GM23338 (cell line): ENCODE measurements around the gene MYBPC2. TPM values are rescaled to one million over a fixed set of nuclear protein-coding genes. Genes with fewer than 3 reads are reported as not detected.

Experiments used
- CREB1 ChIP-seq: fragments of 250-450 bp; sonication (Bioruptor Pico); IDR thresholded peaks from 2 replicates; pipeline ENCODE4 v1.5.0; 2020; ENCODE audit warnings: low read depth, mild to moderate bottlenecking, moderate library complexity
- ETS1 ChIP-seq: IDR thresholded peaks from 2 replicates; pipeline ENCODE4 v1.6.1; 2016; ENCODE audit warnings: antibody characterized with exemption
- JUNB ChIP-seq: IDR thresholded peaks from one replicate; pipeline ENCODE4 v1.6.1; 2016; ENCODE audit warnings: antibody characterized with exemption; ENCODE audit not compliant: unreplicated experiment
- STAT1 ChIP-seq: IDR thresholded peaks from one replicate; pipeline ENCODE4 v1.6.1; 2016; ENCODE audit warnings: antibody characterized with exemption; ENCODE audit not compliant: unreplicated experiment
- ZNF114 ChIP-seq: fragments of 250-450 bp; sonication (Bioruptor Pico); IDR thresholded peaks from 2 replicates; pipeline ENCODE4 v1.5.0; 2020; ENCODE audit warnings: mild to moderate bottlenecking, moderate library complexity
- ZNF331 ChIP-seq: fragments of 250-450 bp; sonication (Bioruptor Pico); IDR thresholded peaks from 2 replicates; pipeline ENCODE4 v1.5.0; 2020; ENCODE audit warnings: low read depth, mild to moderate bottlenecking, moderate library complexity
- ZNF462 ChIP-seq: fragments of 250-450 bp; sonication (Bioruptor Pico); IDR thresholded peaks from 2 replicates; pipeline ENCODE4 v1.5.0; 2020; ENCODE audit warnings: mild to moderate bottlenecking, moderate library complexity
- polyA plus RNA-seq: library from polyadenylated mRNA; unstranded; fragments of >200 nt; fragmentation: Nextera tagmentation; extraction: Ambion mirVana; gene quantifications from 2 replicates; pipeline ENCODE4 v1.2.1, GENCODE V29; 2016
- total RNA-seq: library from RNA; depleted of rRNA; stranded (reverse); fragments of >200 nt; shearing (Covaris generic); gene quantifications from 2 replicates; pipeline ENCODE4 v1.2.3, GENCODE V29; 2014
- TF ChIP-seq, protein P1 (sequence below), 2 experiments: fragments of 200-600 bp in 1 of 2; sonication (generic) in 1 of 2; conservative IDR thresholded peaks; 2 replicates each; pipeline versions ENCODE4 v1.5.1 to v1.6.1; 2016 to 2017; ENCODE audit warnings: antibody characterized with exemption in 2 of 2, low read depth in 2 of 2, mild to moderate bottlenecking in 2 of 2, moderate library complexity in 1 of 2

MYBPC2 gene
- total and polyA plus RNA-seq, 2 experiments from 2014 or later, result 4.2 to 5.9 TPM

DNA sequence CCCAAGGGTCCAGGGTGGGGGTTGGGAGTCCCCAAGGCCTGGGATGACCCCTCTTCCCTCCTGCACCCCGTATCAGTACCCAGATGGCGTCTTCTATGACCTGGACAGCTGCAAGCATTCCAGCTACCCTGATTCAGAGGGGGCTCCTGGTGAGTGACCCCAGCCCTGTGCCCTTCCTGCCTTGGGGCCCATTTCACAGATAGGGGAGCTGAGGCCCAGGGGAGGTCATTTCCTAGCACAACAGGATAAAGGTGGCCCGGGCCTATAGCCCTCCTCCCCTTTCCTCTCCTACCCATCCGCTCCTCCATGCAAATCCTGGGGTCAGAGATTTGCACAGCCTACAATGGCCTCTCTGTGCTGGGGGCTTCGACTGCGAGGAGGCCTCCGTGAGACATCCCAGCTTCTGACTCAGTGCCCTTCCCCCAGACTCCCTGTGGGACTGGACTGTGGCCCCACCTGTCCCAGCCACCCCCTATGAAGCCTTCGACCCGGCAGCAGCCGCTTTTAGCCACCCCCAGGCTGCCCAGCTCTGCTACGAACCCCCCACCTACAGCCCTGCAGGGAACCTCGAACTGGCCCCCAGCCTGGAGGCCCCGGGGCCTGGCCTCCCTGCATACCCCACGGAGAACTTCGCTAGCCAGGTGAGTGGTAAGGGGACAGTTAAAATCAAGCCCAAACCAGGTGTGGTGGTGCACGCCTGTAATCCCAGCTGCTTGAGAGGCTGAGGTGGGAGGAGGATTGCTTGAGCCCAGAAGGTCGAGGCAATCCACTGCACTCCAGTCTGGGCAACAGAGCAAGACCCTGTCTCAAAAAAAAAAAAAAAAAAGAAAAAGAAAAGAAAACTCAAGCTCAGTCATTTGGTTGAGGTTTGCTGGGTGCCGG is 10.1 kb upstream of the MYBPC2 start (continued):
- TF ChIP-seq ZNF462 (CRISPR knock-in tag) (no peak), ZNF331 (CRISPR knock-in tag) (no peak), ETS1 (no peak), ZNF114 (CRISPR knock-in tag) (no peak), STAT1 (no peak), CREB1 (no peak), JUNB (no peak)
- TF ChIP-seq, protein P1, sequence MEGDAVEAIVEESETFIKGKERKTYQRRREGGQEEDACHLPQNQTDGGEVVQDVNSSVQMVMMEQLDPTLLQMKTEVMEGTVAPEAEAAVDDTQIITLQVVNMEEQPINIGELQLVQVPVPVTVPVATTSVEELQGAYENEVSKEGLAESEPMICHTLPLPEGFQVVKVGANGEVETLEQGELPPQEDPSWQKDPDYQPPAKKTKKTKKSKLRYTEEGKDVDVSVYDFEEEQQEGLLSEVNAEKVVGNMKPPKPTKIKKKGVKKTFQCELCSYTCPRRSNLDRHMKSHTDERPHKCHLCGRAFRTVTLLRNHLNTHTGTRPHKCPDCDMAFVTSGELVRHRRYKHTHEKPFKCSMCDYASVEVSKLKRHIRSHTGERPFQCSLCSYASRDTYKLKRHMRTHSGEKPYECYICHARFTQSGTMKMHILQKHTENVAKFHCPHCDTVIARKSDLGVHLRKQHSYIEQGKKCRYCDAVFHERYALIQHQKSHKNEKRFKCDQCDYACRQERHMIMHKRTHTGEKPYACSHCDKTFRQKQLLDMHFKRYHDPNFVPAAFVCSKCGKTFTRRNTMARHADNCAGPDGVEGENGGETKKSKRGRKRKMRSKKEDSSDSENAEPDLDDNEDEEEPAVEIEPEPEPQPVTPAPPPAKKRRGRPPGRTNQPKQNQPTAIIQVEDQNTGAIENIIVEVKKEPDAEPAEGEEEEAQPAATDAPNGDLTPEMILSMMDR (conservative IDR thresholded peaks at IDR 0.05; ENCODE audit: low read depth in 2 of 2), result no peak
